GM21390 (cell line): ENCODE measurements around the gene HOTAIR.

Source experiments
- ATAC-seq: cut with Tn5 transposase; IDR thresholded peaks from one replicate; pipeline ENCODE4 v1.9.1; 2021; ENCODE audit not compliant: unreplicated experiment

HOTAIR gene

GRCh38 chr12:53949631-53950436 lies 24.9 kb downstream of the HOTAIR start:
- no peak for ATAC-seq

GRCh38 chr12:53948650-53949593 lies 25.8 kb downstream of the HOTAIR start:
- no peak for ATAC-seq

- no peak for ATAC-seq
Measured at GRCh38 chr12:53947743-53948142, 27.0 kb downstream of the HOTAIR start.

DNA sequence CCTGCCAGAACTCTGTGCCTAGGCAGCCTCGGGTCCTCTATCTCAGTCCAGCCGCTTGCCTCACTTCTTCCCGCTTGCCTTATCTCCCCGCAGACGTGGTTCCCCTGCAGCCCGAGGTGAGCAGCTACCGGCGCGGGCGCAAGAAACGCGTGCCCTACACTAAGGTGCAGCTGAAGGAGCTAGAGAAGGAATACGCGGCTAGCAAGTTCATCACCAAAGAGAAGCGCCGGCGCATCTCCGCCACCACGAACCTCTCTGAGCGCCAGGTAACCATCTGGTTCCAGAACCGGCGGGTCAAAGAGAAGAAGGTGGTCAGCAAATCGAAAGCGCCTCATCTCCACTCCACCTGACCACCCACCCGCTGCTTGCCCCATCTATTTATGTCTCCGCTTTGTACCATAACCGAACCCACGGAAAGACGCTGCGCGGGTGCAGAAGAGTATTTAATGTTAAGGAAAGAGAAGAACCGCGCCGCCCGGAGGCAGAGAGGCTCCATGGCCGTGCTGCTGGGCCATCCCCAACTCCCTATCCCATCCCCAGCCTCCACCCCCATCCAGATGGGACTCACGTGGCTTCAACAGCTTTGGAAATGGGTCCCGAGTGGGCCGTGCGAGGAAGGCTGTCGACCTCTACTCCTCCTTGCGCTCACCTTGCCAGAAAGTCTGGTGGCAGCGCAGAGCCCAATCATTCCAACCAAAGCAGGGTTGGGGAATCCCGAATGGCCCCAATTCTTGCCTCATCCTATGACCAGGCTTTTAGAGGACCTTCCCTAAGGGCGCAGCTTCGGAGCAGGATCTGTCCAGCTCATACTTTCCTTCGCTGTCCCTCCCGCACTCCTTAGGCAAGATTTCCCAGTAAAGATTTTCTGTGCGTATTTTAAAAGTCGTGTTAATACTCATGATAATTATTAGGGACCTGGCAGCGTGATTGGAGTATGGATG lies 29.6 kb downstream of the HOTAIR start:
- no peak for ATAC-seq

DNA sequence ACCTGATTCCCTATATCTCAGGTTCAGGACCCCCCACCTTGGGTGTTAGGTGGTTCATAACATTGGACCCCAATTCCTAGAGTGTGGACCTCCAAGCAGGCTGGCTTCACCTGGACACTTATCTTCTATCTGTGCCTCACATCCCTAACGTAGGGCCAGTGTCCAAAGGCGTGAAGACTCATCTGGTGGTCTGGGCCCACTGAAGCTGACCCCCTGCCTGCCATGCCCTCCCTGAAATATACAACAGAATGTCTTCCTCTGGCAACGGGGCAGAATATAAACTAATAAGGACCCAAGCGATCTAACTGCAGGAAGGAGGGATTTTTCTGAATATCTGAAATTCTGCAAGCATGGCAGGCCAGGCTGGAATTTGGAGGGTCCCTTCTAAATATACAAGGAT lies 30.5 kb downstream of the HOTAIR start:
- ATAC-seq = no peak

- ATAC-seq = no peak
Measured at GRCh38 chr12:53942467-53942997, 32.2 kb downstream of the HOTAIR start.

- ATAC-seq = no peak
Measured at GRCh38 chr12:53941750-53942149, 33.0 kb downstream of the HOTAIR start.

DNA sequence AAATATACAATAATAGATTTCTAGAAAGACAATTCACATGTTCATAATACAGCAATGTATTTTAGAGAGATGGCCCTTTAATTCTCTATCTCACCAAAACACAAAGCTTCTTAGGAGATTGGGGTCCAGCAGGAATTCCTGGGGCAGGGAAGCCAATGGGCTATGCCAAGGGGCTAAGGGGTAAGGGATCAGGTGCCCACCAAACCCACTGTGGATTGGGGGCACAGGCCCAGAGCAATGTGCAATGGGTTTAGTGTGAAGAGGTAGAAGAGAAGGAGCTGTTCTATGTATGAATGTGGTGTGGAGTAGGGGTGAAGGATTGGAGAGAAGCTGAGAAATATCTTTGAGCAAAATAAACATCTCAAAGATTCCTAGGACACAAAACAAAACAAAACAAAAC lies 33.6 kb downstream of the HOTAIR start:
- ATAC-seq = no peak

- no peak for ATAC-seq
Measured at GRCh38 chr12:53940443-53941014, 34.2 kb downstream of the HOTAIR start.

- ATAC-seq = no peak
Measured at GRCh38 chr12:53939141-53940108, 35.3 kb downstream of the HOTAIR start.

GRCh38 chr12:53938326-53939140 lies 36.2 kb downstream of the HOTAIR start, which contains the start of gene HOXC13:
TSS of gene HOXC13 (plus strand) at chr12:53938831. CDS start at chr12:53938907, 76 bp downstream.
- ATAC-seq = no peak

GRCh38 chr12:53937596-53938325 lies 37.0 kb downstream of the HOTAIR start:
- ATAC-seq = no peak

DNA sequence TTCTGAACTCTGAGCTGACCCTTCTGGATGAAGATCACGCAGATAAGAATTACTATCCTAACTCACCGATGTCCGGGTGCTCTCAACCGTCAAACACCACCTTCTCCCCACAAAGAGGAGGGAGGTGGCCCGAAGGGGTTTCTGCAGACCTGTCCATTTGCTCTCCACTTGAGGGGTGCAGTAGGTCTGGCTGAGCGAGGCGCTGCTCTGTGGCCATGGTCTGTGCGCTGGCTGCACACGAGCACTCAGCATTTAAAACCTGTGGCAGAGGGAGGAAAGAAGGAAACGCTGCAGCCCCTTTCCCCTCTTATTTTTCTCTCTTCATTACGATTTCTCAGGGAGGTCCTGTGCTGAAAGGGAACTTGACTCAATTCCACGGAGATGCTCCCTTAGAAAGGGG lies 37.7 kb downstream of the HOTAIR start:
- no peak for ATAC-seq

DNA sequence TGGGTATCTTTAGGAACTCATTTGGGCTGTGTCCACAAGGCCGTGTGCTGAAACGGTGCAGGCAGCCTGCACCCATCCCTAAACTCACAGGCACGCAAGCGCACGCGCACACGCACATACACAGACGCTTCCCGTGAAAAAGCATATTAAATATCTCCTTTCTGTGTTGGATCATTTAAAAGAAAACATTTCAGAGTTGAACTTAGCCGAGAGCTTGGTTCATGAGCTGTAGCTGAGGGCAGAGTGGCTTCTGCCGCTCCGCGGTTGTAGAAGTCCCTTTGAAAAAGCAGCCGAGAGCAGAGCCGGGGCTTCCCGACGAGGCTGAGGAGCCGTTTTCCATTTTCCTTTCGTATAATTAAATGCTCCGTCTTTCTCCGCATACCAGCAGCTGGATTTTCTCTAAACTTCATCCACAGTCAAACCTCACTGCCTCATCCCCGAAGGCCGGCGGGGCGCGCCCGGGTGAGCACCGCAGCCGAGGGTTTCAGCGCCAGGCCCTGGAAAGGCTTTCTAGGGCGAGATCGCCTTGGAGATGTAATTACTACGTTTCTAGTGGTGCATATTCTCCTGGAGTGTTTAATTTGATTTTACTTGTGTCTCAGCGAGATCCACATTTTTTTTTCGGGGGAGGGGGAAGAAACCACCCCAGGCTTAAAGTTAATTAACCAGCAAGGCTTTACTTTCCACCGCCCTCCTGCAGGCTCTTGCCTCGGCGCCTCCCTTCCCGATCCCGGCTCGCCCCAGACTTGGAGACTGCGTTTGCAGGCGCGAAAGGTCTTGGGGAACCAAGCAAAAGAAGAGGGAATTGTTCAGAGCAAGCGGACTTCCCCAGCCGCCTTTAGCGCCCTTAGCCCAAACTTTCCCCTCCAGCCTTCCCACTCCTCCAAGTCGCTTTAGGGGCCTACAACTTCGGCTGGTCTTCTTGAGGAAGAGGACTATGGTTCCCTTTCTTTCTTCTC lies 39.1 kb downstream of the HOTAIR start:
- no peak for ATAC-seq

GRCh38 chr12:53932915-53933314 lies 41.8 kb downstream of the HOTAIR start:
- no peak for ATAC-seq

DNA sequence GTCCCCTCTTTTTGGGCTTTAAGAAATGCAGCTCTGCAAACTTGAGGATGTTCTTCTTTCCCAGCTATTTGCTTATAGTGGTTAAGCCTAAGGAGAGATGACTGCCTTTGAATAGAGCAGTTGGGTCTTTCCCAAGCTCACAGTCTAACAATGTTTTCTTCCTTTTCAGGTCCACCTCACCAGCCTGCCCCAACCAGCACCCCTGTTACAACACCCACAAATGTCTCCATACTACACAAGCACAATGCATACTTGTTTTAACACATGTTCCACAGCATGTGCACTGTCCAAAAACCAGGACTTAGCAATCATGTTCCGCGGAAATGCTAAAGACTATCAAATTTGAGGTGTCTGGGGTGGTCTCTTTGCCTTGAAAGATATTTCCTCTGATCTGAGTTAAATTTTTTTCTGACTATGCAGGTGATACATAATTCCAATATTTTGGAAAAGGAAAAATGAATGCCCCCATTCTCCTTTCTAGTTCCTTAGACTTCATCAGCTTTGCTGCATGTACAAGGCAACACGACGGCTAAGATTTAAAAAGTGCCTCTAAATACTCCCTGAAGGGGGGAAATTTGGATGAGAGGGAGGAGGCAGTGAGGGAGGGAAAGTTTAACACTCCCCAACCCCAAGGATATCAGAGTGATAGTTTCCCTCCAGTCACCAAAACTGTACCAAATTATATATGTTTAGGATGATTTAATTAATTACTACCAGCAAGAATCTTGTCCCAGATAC lies 42.7 kb downstream of the HOTAIR start:
- no peak for ATAC-seq
